Kidney epithelial cell (primary cell): Measurements from ENCODE around the gene XPNPEP2. TPM values are rescaled to one million over a fixed set of nuclear protein-coding genes. Genes with fewer than 3 reads are reported as not detected.

Source experiments
- DNase-seq: peaks from one replicate; pipeline ENCODE4 v3.0.0-alpha.2; 2010; ENCODE audit warnings: low read depth
- H3K27me3 ChIP-seq: 2 replicates; pipeline ENCODE4 v1.6.0; 2011; ENCODE audit warnings: low read length; ENCODE audit not compliant: control insufficient read depth, insufficient read depth
- H3K36me3 ChIP-seq: 2 replicates; pipeline ENCODE4 v1.5.1; 2011; ENCODE audit warnings: low read length; ENCODE audit not compliant: control insufficient read depth, insufficient read depth
- H3K4me3 ChIP-seq: 2 replicates; pipeline ENCODE4 v1.5.1; 2011; ENCODE audit warnings: low read depth, mild to moderate bottlenecking, control low read depth, low read length
- CTCF ChIP-seq: IDR thresholded peaks from 2 replicates; pipeline ENCODE4 v1.5.1; 2011; ENCODE audit warnings: mild to moderate bottlenecking, moderate library complexity, low read length, control low read depth, inconsistent platforms; ENCODE audit not compliant: insufficient read depth, poor library complexity, severe bottlenecking
- total RNA-seq: library from RNA; depleted of rRNA; stranded (reverse); fragments of >200 nt; gene quantifications from 2 replicates; pipeline ENCODE4 v1.2.3, GENCODE V29; 2015

The XPNPEP2 gene
- total RNA-seq, 1 donor from 2014 or later, result not detected

GRCh38 chrX:129798888-129799287 lies 60.1 kb downstream of the XPNPEP2 start:
- Histone ChIP-seq H3K36me3 (no peaks in the 10 kb centered on the region), H3K4me3 (no peak overlapping the region), H3K27me3 (no peaks in the 10 kb centered on the region)
- no peak for DNase-seq
- no peak for TF ChIP-seq CTCF

GRCh38 chrX:129800186-129800585 lies 61.4 kb downstream of the XPNPEP2 start:
- no peaks in the 10 kb centered on the region for H3K36me3 ChIP-seq
- no peak for TF ChIP-seq CTCF

GRCh38 chrX:129802863-129803262 lies 64.1 kb downstream of the XPNPEP2 start:
- Histone ChIP-seq H3K27me3 (no peaks in the 10 kb centered on the region), H3K36me3 (no peaks in the 10 kb centered on the region), H3K4me3 (no peak overlapping the region)
- no peak for DNase-seq
- TF ChIP-seq CTCF, result no peak

More at GRCh38 chrX:129800186-129800585, 61.4 kb downstream of the XPNPEP2 start:
- DNase-seq, result no peak
- Histone ChIP-seq H3K27me3 (no peaks in the 10 kb centered on the region), H3K4me3 (no peak overlapping the region)

- Histone ChIP-seq H3K27me3 (no peaks in the 10 kb centered on the region), H3K4me3 (no peak overlapping the region), H3K36me3 (no peaks in the 10 kb centered on the region)
- no peak for TF ChIP-seq CTCF
- no peak for DNase-seq
Observed at GRCh38 chrX:129804806-129805205, 66.0 kb downstream of the XPNPEP2 start.

GRCh38 chrX:129808158-129808828 lies 69.5 kb downstream of the XPNPEP2 start:
- no peak for TF ChIP-seq CTCF
- no peaks in the 10 kb centered on the region for H3K36me3 ChIP-seq
- no peaks in the 10 kb centered on the region for H3K27me3 ChIP-seq
- no peak overlapping the region for H3K4me3 ChIP-seq
- no peak for DNase-seq
